HepG2 (cell line): ENCODE measurements around the gene PRSS53. TPM values are rescaled to one million over a fixed set of nuclear protein-coding genes. Genes with fewer than 3 reads are reported as not detected.
A peak's percentile ranks its signal among the peaks of the same experiment; 100 is the strongest.

ENCODE experiments used
- ESRRA ChIP-seq: sonication (generic); formaldehyde crosslinking; IDR thresholded peaks from 2 replicates; pipeline ENCODE4 v1.5.1; 2020; ENCODE audit warnings: mild to moderate bottlenecking, low read depth, missing genetic modification reagents
- EZH2 ChIP-seq: conservative IDR thresholded peaks from 2 replicates; pipeline ENCODE4 v1.6.1; 2012; ENCODE audit warnings: mild to moderate bottlenecking, low read depth, low read length, moderate library complexity
- KAT7 ChIP-seq: IDR thresholded peaks from 2 replicates; pipeline ENCODE4 v1.6.1; 2018; ENCODE audit warnings: borderline replicate concordance, missing compliant biosample characterization
- MBNL3 ChIP-seq: fragments of 250-450 bp; sonication (Bioruptor Pico); conservative IDR thresholded peaks from 2 replicates; pipeline ENCODE4 v1.8.0; 2022; ENCODE audit warnings: mild to moderate bottlenecking, inconsistent platforms
- MED1 ChIP-seq: sonication (generic); formaldehyde crosslinking; IDR thresholded peaks from 2 replicates; pipeline ENCODE4 v1.4.0; 2020; ENCODE audit warnings: missing genetic modification reagents
- NCOA5 ChIP-seq: sonication (generic); formaldehyde crosslinking; IDR thresholded peaks from 2 replicates; pipeline ENCODE4 v1.4.0; 2020; ENCODE audit warnings: missing genetic modification reagents
- NFAT5 ChIP-seq: sonication (generic); formaldehyde crosslinking; IDR thresholded peaks from 2 replicates; pipeline ENCODE4 v1.4.0; 2020; ENCODE audit warnings: missing genetic modification reagents
- PAF1 ChIP-seq: IDR thresholded peaks from 2 replicates; pipeline ENCODE4 v1.6.1; 2016; ENCODE audit warnings: missing genetic modification reagents, missing compliant biosample characterization
- PPARG ChIP-seq: conservative IDR thresholded peaks from 2 replicates; pipeline ENCODE4 v1.6.1; 2016; ENCODE audit warnings: missing biosample characterization, missing genetic modification reagents
- RAD51 ChIP-seq: fragments of 450-650 bp; IDR thresholded peaks from 2 replicates; pipeline ENCODE4 v1.6.1; 2016; ENCODE audit warnings: borderline replicate concordance
- TGIF2 ChIP-seq: IDR thresholded peaks from 2 replicates; pipeline ENCODE4 v1.6.1; 2016; ENCODE audit warnings: control low read depth, missing compliant biosample characterization
- YEATS4 ChIP-seq: sonication (generic); formaldehyde crosslinking; IDR thresholded peaks from 2 replicates; pipeline ENCODE4 v1.4.0; 2020; ENCODE audit warnings: missing genetic modification reagents, borderline replicate concordance
- ZNF251 ChIP-seq: sonication (generic); formaldehyde crosslinking; IDR thresholded peaks from 2 replicates; pipeline ENCODE4 v1.9.0; 2021; ENCODE audit warnings: mild to moderate bottlenecking, missing genetic modification reagents
- ZNF432 ChIP-seq: sonication (generic); formaldehyde crosslinking; IDR thresholded peaks from 2 replicates; pipeline ENCODE4 v1.5.0; 2020; ENCODE audit warnings: missing genetic modification reagents, mild to moderate bottlenecking, borderline replicate concordance
- ZNF598 ChIP-seq: sonication (generic); formaldehyde crosslinking; IDR thresholded peaks from 2 replicates; pipeline ENCODE4 v1.5.1; 2020; ENCODE audit warnings: mild to moderate bottlenecking, missing genetic modification reagents, borderline replicate concordance
- ZNF670 ChIP-seq: sonication (generic); formaldehyde crosslinking; IDR thresholded peaks from 2 replicates; pipeline ENCODE4 v1.8.0; 2022; ENCODE audit warnings: mild to moderate bottlenecking, missing genetic modification reagents, borderline replicate concordance
- ZNF768 ChIP-seq: sonication (generic); formaldehyde crosslinking; IDR thresholded peaks from 2 replicates; pipeline ENCODE4 v1.4.0; 2020; ENCODE audit warnings: missing genetic modification reagents
- ZNF839 ChIP-seq: sonication (generic); formaldehyde crosslinking; IDR thresholded peaks from 2 replicates; pipeline ENCODE4 v1.4.0; 2020; ENCODE audit warnings: missing genetic modification reagents, mild to moderate bottlenecking, borderline replicate concordance
- ZSCAN20 ChIP-seq: sonication (generic); formaldehyde crosslinking; IDR thresholded peaks from 2 replicates; pipeline ENCODE4 v1.4.0; 2020; ENCODE audit warnings: missing genetic modification reagents, mild to moderate bottlenecking, borderline replicate concordance
- ZSCAN9 ChIP-seq: IDR thresholded peaks from 2 replicates; pipeline ENCODE4 v1.6.1; 2016; ENCODE audit warnings: borderline replicate concordance
- polyA plus RNA-seq, 8 experiments: library from polyadenylated mRNA; depleted of rRNA in 3 of 8; stranded (reverse) in 7 of 8; unstranded in 1 of 8; fragments of >200 nt; fragmentation: Illumina TruSeq in 4 of 8; extraction: Trizol in 4 of 8; gene quantifications; 2 replicates each; pipeline versions ENCODE4 v1.2.1 to v1.2.3, GENCODE V29; 2011 to 2016; ENCODE audit warnings: low read depth in 4 of 8, missing spikeins in 1 of 8, mixed read lengths in 1 of 8; ENCODE audit not compliant: insufficient read depth in 1 of 8
- total RNA-seq, 5 experiments: library from RNA; depleted of rRNA; stranded (reverse); fragments of >200 nt; fragmentation: Illumina TruSeq; extraction: Trizol; gene quantifications; 2 replicates each; pipeline ENCODE4 v1.2.3, GENCODE V29; 2016; ENCODE audit warnings: low read depth in 1 of 5
- TF ChIP-seq, protein P1 (sequence below): sonication (generic); formaldehyde crosslinking; IDR thresholded peaks from 2 replicates; pipeline ENCODE4 v1.4.0; 2020; ENCODE audit warnings: missing genetic modification reagents, low read depth, mild to moderate bottlenecking, borderline replicate concordance

The PRSS53 gene
- total and polyA plus RNA-seq, 2 of the 13 experiments (the other 11 are each of a cell fraction or from before 2014, with no cell fraction given), result 2.2 to 7.4 TPM

- peak; percentile 59; the same call in 1 of the 2 replicates for TF ChIP-seq ESRRA (CRISPR knock-in tag)
- peak; percentile 73; the same call in 1 of the 2 replicates for TF ChIP-seq KAT7 (CRISPR knock-in tag)
- TF ChIP-seq ZNF432 (CRISPR knock-in tag), result no peak
- peak; percentile 79; the same call in 1 of the 2 replicates for TF ChIP-seq YEATS4 (CRISPR knock-in tag)
- TF ChIP-seq ZNF839 (CRISPR knock-in tag), result 0 out of 2 replicates have a peak, but pooled peaks have one; percentile 59
- peak; percentile 18; the same call in 1 of the 2 replicates for TF ChIP-seq ZNF598 (CRISPR knock-in tag)
- no peak for TF ChIP-seq ZSCAN9 (CRISPR knock-in tag)
- no peak for TF ChIP-seq RAD51
- TF ChIP-seq ZNF768 (CRISPR knock-in tag), result peak; percentile 66
- peak; percentile 76 for TF ChIP-seq TGIF2 (CRISPR knock-in tag)
- no peak for TF ChIP-seq MBNL3 (CRISPR knock-in tag)
- TF ChIP-seq NCOA5 (CRISPR knock-in tag), result no peak
- no peak for TF ChIP-seq PAF1
- peak; percentile 70; the same call in 1 of the 2 replicates for TF ChIP-seq ZNF670 (CRISPR knock-in tag)
- TF ChIP-seq NFAT5, result peak; percentile 70
- TF ChIP-seq MED1 (CRISPR knock-in tag), result peak; percentile 40
- no peak for TF ChIP-seq ZNF251 (CRISPR knock-in tag)
- TF ChIP-seq EZH2, result no peak
- TF ChIP-seq PPARG (CRISPR knock-in tag), result no peak
- TF ChIP-seq ZSCAN20 (CRISPR knock-in tag), result peak; percentile 96
- TF ChIP-seq, protein P1, sequence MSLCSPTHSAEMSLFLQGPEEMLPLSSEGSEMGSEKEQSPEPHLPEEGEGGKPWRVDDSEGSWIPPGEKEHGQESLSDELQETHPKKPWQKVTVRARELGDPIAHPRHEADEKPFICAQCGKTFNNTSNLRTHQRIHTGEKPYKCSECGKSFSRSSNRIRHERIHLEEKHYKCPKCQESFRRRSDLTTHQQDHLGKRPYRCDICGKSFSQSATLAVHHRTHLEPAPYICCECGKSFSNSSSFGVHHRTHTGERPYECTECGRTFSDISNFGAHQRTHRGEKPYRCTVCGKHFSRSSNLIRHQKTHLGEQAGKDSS (CRISPR knock-in tag), result no peak; the same call in none of the 2 replicates
Observed at GRCh38 chr16:31073142-31073969, 15.4 kb downstream of the PRSS53 start (continued).
